Retina (tissue), 1 donor: ENCODE data around the gene RNF207.

Experiments used
- DNase-seq: peaks from one replicate; pipeline ENCODE4 v3.0.0-alpha.2; 2016

Gene RNF207

DNA sequence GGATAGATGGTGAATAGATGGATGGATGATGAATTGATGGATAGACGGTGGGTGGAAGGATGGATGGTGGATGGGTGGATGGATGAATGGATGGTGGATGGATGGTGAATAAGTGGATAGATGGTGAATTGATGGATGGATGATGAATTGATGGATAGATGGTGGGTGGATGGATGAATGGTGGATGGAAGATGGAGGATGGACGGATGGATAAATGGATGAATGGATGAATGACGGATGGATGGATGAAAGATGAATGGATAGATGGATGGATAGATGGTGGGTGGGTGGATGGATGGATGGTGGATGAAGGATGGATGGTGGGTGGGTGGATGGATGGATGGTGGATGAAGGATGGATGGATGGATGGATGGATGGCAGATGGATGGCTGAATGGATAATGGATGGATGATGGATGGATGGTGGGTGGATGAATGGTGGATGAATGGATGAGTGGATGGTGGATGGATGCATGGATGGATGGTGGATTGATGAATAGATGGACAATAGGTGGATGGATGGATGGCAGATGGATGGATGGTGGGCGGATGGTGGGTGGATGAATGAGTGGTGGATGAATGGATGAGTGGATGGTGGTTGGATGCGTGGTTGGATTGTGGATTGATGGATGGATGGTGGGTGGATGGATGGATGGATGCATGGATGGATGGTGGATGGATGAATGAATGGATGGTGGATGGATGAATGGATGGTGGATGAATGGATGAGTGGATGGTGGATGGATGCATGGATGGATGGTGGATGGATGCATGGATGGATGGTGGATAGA is 31.1 kb upstream of the RNF207 start:
- no peak for DNase-seq

DNA sequence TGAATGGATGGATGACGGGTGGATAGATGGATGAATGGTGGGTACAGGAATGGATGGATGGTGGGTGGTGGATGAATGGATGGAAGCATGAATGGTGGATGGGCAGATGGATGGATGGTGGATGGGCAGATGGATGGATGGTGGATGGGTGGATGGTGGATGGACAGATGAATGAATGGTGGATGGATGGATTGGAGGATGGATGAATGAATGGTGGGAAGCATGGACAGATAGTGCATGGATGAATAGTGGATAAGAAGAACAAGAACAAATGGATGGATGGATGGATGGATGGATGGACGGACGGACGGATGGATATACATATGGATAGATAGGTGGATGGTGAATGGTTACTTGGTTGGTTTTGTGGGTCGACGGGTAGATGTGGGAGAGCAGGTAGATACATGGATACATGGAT is 30.5 kb upstream of the RNF207 start:
- DNase-seq = no peak

DNA sequence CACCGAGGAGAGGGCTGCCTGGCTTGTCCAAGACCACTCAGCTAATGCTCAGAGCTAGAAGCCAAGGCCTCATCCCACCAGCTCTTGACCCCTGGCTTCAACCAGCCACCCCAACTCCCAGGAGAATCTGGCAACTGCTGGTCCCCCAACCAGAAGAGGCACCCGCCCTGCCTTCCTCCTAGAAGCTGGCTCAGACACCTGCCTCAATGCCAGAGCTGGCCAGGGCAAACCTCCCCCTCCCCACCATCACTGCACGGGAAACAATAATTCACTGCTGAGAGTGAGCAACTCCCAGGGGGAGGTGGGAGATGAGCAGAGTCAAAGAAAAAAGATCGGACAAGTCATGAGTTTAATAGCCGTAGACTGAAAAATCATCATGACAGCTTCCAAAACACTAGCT is 29.1 kb upstream of the RNF207 start:
- DNase-seq = no peak

DNA sequence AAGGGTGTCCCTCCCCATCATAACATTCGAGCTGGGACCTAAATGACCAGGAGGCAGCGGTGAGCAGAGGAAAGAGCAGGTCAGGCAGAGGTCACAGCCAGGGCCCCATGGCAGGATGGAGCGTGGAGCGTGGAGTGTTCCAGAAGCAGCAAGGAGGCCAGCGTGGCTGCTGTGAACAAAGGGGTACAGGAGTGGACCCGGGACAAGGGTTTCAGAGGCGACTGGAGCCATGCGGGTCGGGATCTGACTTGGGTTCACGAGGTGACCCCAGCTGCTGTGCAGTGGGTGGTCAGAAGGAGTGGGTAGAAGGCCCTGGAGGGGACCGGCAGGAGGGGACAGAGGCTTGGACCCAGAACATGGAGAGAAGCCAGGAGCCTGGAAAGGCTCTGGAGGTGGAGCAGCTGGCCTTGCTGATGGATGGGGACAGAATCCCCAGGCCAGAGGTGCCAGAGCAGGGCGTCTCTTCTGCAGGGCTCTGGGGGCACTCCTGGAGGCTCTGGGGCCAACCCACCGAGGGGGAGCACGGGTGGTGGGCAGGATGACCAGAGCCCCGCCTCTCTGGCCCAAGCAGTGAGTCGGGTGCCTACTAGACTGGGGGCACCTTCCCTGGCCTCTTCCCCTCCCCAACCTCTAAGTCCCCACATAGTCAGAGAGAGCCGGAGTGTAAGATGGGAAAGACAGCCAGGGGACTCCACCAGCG is 28.1 kb upstream of the RNF207 start:
- DNase-seq = no peak

DNA sequence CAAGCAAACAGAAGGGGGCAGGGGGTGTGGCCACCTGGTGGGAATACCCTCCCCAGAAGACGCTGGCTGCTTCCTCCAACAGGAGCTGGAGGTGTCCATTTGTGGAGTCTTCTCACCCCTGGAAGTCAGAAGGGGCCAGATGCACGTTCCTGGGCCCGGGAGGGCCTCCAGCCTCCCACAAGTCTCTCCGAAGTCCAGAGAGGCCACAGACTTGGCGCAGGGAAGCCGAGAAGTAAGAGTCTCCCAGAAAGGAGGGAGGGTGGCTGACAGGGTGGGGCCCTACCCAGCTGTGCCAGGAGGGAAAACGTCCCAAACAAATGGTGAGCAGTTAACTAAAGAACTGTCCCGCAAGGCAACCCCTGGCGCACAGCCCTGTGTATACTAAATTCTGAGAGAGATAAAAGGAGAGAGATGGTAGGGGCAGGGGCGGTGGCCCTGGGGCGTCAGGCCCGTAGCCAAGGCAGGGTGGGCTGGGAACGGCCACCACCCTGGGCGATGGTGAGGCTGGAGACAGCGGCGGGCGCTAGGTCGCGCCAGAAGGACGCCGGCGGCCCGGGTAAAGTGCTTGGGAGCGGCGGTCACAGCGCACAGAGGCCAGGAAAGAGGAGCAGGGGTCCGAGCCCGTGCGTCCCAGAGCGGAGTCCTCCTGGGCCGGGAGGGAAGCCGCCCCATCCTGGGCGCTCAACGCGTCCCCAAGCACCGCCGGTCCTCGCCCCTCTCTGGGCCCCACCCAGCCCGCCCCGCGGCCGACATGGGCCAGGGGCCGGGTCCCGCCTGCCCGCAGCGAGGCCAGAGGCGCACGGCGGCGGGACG is 27.0 kb upstream of the RNF207 start:
- DNase-seq = peak; percentile 48

DNA sequence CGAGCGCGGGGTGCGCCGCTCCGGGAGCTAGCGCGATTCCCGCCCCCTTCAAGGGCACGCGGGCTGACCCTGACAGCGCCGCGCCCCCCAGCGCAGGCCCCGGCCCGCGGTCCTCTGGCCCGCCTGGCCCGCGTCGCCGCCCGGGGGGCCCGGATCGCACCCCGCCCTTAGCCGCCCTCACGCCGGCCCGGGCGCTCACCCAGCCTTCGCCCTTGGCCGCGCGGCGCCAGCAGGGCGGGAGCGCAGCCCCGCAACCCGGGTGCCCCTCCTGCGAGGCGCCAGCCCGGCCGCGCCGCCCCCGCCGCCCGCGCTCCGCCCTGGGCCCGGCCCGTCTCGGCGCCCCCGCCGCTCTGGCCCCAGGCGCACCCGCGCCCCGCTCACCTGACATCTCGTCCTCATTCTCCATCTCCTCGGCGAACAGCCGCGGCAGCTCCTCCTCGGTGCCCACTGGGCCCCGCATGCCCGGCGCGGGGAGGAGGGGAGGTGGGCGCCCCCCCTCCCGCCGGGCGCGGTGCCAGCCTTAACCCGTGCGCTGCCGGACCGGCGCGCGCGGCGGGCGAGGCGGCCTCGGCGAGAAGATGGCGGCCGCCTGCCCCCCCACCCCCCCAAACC is 26.2 kb upstream of the RNF207 start:
- no peak for DNase-seq

DNA sequence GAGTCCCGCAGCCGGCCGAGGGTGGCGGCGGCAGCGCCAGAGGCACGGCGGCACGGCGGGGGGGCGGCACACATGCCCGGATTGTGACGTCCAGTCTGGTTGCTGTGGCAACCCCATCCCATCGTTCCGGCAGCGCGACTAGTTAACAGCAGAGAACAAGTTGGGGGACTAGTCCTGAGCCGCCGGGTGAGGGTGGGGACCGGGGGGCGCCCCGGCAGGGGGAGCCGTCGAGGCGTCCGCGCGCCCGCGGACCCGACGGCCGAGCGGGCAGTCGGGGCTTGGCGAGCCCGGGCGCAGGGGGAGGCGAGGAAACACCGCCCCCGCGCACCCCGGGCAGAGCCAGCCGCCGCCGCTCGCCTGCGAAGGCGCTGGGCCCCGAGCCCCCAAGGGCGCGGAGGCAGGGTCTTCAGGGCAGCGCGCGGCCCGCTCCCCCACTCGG is 25.6 kb upstream of the RNF207 start, which contains the start of gene CHD5:
CHD5 (minus strand) TSS at position 54 of the 439 bp plus-strand sequence. CDS start 298 bp downstream, outside the sequence.
- DNase-seq = no peak

DNA sequence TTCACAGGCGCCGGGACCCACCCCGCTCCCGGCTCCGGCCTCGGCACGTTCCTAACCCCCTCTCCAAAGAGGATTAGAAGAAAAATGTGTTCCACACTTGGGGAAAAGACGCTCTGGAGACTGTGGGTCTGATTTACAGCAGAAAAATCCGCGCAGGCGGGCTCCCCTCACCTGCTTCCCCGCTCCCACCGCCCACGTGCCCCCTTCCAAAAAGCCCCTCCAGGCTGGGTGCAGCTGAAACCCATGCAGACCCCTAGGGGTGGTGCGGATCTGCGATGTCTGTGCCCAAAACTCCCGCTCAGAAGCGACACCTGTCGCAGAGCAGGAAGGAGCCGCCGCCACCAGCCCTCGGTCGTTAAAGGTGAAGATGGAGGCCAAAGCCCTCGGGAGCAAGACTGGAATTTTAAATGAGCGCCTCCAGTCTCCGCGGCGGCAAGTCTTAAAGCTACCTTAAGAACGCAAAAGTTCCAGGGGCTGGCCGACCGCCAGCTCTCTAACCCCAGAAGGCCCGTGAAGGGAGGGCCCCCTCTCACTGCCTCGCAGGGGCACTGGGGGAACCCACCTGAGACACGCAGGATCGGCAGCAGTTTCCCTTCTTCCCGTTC is 25.1 kb upstream of the RNF207 start:
- DNase-seq = peak; percentile 50

DNA sequence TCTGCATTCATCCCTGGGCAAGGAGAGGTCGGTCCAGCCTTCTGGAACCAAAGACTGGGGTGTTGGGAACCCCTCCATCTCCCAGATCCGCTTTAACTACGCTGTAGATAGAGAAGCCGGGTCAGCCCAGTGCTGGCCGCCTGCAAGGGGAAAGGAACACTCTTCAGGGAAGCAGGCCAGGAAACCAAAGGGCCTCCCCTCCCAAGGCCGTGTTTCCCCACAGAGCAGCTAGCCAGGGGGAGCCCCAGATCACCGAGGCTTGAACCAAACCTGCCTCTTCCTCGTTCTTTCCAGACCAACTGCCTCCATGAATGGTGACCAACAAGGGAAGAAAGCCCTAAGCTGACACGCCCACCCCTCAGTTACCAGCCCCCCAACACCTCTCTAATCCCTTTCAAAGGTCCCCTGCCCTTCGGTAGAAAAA is 24.6 kb upstream of the RNF207 start:
- DNase-seq = no peak

DNA sequence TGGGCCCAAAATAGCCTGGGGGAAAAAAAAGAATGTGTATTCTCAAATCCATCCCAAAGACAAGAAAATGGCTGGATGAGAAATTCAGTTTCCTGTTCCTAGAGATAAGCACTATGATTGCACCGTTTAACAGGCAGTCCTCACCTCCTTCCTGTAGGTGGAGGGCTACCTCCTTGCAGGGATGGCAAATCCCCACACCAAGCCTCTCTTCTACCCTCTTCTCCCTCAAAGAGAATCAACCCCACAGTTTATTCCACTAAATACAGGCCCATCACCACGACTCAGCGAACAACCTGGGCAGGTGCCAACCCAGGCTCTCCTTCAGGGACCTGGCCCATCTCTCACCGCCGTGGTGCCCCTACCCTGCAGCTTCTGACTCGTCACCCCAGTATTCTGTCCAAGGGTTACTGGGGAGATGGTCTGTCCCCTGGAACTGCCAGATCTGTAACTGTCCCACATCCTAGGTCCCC is 22.4 kb upstream of the RNF207 start:
- no peak for DNase-seq

DNA sequence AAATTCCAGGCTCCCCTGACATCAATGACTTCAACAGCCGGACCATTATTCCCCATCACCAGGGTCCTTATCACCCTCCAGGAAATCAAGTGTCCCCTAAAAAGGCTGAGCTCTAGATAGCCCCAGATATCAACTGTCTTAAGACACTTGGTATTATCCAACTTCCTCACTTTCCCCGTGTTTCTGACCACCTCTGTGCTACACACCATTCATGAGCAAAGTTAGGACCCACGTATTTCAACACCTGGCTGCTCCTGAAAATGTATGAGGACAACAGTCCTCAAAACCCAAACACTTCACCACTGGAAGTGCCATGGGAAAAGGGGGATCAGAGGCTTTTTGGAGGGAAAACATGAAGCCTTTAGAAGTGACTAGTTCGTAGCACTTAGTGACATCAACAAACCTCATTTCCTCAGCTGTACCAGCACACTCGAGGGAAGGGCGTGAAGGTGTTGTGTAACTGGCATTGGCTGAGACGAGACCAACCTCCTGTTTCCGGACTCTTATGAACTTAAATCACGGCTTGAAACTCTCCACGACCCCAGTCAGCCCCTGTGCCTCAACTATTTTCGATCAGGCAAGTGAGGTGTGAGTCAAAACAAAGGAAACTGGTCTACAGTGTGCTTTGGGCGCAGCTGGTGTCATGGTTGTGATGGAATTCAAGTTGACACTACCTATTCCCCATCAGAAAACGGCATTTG is 21.7 kb upstream of the RNF207 start:
- DNase-seq = no peak

DNA sequence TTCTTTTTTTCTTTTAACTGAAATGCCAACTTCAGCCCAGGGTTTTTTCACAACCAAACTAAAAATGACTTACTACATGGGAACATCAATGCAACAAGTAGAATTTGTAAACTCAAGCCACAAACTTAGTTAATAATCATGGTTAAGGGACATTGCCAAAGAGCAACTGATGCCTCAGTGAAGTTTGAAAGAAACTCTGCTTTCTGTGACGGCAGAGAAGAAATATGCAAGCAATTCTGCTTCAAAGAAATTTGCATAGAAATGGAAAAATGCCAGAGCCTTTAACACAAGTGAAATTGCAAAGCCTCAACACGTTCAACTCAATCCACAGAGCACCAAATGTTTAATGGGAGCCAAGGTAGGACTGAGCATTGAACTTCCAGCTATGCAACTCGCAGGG is 20.8 kb upstream of the RNF207 start:
- no peak for DNase-seq

DNA sequence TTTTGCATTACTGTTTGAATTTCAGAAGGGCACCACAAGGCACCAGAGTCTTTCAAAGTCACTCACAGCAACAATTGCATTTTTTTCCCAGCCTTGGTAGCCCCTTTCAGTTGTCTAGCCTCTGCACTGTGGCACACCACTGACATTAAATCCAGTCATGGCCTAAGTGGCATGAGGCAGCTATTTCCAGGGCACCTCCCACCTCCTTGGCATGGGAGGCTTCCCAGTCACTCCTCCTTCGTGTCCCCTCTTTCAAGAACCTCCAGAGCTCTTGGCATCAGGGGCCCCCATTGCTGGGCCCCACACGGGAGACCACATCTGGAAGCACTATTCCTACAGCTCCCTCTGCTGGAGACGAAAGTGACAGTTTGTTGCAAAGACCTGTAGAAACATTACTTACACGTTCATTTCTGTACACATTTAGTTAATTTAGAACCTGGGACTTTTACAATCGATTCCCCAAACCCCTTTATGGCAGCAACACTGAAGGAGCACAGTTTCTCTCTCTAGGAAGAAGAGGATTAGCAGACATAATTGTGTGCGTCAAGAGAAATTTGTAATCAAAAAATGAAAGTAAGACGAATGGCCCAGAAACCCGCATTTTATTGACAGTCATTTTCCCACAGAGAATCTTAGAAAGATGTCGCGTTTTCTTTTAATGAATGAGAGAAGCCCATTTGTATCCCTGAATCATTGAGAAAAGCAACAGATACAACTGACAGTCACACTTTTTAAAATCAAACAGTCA is 20.1 kb upstream of the RNF207 start:
- DNase-seq = no peak

DNA sequence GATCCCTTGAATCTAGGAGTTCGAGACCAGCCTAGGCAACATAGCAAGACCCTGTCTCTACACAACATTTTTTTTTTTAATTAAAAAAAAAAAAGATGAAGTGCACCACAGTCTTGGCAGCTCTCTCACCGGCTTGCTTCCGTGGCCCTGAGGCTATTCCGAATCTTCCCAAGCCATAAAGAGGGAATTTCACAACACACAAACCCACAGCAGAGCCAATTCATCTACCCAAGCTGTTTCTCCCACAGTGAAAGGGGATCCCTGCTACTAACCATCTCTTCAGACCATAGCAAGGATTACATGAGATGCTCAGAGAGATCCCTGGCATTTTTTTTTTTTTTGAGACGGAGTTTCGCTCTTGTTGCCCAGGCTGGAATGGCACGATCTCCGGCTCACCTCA is 17.5 kb upstream of the RNF207 start:
- no peak for DNase-seq

DNA sequence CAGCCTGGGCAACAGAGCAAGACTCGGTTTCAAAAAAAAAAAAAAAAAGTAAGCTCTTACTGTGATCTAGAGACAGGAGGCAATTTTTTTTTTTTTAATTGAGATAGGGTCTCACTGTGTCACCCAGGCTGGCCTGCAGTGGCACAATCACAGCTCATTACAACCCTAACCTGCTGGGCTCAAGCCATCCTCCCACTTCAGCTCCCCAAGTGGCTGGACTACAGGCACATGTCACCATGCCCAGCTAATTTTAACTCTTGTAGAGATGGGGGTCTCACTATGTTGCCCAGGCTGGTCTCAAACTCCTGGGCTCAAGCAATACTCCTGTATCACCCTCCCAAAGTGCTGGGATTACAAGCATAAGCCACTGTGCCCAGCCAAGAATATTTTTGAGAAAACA is 14.0 kb upstream of the RNF207 start:
- DNase-seq = no peak

DNA sequence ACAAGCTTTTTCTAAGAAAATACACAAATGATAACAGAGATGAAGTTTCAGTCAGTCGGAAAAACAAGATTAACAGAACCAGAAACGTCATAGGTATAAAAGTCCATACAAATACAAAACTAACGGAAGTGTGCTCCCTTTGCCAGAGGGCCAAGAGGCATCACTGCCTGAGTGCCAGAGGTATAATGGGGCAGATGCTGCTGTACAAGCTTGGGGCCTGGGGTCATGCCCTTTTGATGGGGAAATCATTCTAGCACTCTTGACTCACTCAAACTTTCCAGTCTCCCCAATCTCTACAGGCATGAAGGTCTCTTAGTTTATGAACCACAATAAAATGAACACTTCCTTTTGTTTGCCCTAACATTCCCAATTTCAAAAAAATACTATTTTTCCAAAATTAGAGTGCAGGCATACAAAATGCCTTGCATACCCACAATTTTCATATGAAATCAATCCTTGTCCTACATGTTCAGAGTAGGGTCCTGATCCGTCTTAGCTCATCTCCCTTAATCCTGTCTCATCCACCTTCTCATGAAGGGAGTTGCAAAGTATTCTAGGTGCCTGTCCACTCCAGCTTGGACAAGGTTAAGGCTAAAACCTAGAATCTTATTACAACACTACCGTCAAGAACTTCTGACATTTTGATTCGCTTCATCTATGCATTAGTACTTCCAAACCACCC is 8.0 kb upstream of the RNF207 start:
- DNase-seq = no peak

DNA sequence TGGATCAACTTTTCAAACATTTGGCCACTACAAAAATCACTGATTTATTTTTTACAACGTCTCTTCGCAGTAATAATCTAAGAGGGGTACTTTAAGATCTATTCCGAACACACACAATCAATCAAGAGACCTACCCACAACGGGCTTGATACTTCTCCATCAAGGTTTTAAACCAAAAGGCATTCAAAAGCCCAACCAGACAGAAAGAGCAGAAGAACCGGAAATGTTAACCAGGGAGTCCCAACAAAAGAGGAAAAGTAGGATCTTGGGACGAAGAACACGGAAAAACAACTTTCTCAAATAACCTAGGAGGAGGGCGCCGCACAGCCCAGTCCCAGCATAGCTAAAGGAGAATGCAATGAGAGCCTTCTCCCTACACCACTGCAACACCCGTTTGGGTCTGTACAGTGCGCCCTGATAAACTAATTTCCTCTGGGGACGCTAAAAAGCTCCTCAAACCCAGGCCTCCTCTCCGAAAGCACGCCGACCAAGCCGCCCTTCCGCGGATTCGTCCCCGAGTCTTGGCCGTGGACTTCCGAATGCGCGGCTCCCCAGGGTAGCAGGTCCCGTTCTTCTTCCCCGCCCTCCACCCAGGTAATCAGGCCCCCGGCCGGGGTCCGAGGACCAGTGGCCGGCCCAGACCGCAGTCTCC is 7.1 kb upstream of the RNF207 start:
- DNase-seq = no peak

DNA sequence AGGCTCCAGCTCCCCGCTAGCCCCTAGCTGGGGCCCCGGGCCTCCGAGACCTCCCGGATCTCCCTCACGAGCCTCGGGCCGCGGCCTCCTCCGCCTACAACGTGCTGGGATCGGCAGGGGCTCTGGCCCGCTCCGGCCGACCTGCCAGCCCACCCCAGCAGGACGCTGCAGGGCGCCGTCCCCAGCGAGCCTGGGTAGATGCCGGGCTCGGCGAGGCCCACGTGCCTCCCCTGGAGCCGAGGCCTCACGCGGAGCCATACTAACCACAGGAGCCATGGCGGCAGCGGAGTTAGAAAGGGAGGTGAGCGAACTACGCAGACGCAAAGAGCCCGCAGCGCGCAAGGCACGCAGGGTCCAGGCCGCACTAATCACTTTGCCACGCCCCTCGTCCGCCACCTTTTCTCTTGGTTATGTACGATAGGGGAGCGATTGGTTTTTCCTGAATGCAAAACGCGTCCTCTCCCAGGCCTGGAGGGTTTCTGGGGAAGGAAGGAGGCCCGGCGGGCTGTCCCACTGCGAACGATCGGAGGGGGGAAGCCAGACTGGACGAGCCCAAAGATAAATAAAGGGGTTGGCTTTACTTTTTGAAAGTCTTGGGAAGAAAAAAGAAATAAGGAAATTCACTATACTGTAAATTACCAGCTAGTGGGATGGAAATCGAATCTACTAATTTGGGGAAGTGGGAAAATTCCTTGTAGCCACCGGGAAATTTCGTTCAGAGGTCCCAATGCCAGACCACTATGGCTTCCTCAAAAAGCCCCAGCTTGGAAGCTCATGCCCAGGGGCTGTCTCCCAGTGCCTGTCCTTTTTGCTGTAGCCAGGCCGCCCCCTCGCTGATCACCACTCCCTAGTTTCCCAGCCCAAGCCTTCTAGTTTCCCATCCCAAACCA is 6.4 kb upstream of the RNF207 start, which contains the start of gene RPL22:
RPL22 (minus strand) TSS at position 298 of the 890 bp plus-strand sequence; CDS start at position 276, 22 bp downstream.
- DNase-seq = peak; percentile 97
